Kidney glomerular epithelial cell (primary cell): Measurements from ENCODE around the gene CDH12.
"Not testable (repeated sequence)": the region's sequence is repeated elsewhere in the genome, so short reads cannot be mapped to it uniquely, and the experiment has no call there.

Experiments used
- DNase-seq: peaks from one replicate; lab custom pipeline; 2025; lab: John Stamatoyannopoulos, UW

Gene CDH12

DNA sequence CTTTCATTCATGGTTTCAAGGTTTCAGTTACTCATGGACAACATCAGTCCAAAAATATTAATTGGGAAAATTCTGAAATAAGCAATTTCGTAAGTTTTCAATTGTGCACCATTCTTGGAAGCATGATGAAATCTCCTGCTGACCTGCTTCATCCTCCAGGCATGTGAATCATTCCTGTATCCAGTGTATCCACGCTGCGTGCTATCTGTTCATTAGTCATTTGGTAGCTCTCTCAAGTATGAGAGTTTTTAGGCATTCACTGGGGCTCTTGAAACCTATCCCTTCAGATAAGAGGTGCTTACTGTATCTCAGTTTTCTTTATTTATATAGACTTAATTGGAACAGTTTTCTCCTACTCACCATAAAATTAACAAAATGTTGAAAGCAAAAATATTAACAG, 293.0 kb downstream of the CDH12 start:
- no peak for DNase-seq

DNA sequence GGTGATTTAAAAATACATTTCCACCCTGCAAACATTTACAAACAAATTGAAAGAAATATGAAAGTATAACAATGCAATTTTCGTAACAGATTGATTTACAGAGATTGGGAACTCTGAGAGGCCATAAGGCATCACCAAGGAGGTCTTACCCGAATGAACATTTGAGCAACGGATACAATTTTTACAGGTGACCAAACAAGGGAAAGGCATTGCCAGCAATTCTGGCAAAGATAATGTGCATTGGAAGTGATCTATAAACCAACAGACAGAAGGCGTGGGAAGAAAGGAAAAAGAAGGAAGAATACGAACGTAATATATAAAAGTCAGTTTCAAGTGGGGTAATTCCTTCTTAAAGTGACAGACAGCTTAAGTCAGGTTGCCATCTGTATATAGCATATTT, 295.9 kb downstream of the CDH12 start:
- DNase-seq, result no peak

DNA sequence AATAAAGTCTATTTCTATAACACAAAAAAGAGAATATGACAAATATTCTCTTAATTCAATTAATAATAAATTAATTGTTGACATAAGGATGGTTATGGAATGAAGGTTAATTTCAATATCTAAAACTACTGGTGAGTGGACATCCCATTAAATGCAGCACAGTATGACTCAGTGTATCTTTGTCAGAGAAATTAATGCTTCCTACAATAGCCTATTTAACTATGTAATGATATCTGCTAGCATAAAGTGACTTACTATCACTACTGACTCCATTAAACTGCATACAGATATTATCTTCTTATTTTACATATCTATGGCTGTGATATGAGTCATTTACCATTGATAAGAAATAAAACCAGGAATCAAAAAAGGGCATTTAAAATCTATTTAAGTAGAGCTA, 298.7 kb downstream of the CDH12 start:
- DNase-seq, result no peak

DNA sequence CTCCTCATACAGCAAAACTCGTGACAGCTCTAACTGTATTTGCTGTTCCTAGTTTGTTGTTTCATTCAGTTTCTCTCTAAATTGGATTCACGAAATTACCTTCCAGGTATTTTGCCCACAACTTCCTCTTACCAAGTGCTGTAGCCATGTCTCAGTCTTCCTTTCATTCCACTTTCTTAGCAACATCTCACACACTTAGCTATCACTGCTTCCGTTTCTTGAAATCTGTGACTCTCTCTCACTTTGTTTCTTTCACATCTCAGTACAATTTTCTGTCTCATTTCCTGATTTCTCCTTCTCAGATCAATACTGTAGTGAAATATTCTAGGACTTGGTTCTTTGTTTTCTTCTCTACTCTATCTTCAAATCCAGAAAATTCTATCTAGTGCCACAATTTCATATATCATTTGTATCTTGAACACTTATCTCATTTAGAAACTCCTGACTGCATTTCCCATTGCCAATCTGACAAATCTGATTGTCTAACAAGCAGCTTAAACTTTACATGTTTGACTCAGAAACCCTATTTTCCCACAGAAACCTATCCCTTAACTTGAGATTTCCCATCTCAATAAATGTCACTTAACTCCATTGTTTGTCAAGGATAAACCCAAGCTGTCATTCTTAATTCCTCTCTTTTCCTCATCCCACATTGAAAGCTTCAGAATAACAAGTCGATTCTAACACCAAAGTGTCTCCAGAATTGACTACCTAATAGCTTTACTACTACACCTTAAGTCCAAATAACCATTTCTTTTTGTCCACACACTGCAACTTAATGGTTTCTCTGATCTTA, 303.1 kb downstream of the CDH12 start:
- DNase-seq, result no peak

DNA sequence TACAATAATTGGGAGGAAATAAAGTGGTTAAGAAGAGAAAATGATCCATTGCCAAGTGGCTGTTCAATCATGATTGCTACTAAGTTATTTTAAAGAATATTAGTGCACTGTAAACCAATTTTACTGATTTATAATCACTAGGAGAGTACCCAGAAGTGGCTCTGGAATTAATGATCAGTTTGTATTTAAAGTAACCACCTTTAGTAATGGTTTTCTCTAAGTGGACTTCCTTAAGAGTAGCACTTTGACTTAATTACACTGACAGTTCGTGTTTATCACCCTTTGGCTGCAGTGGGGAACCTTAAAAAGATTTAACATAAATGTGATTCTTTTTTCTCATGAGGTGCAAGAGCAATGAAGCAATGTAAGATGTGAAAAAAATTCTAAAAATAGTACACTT, 310.8 kb downstream of the CDH12 start:
- DNase-seq, result no peak

DNA sequence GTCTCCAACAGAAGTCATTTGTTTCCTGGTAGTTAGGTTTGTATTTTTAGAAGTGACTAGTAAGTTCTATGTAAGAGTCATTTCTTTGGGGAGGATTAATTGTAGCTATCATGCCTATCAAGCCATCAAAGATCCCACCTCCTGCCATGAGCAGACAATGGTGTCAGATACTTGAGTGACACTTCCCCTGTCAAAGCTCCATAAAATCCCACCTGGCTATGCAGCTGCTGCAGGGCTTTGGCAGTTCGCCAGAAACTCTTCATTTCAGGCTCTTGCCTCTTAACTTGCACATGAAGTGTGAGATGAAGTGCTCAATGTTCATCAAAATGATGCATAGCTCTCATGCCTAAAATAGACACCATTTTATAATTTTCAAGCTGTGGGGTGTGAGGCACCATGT, 312.1 kb downstream of the CDH12 start:
- DNase-seq, result no peak

DNA sequence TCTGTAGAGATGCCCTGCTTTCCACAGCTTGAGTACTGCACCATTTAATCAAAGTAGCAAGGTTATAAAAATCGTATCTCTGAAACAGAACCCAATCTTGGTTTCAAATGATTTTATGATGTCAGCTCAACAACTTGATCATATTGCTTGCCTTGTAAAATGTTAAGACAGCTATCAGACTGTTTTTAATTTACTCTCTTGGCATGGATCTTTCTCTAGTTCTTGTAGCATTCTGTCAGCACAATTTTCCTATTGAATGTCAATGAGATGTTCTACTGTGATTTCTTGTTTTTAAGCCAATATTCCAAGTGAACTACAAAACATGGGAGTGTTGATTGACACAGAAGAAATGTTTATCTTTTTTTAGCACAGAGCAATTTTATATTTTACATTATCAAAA, 313.4 kb downstream of the CDH12 start:
- DNase-seq, result no peak

DNA sequence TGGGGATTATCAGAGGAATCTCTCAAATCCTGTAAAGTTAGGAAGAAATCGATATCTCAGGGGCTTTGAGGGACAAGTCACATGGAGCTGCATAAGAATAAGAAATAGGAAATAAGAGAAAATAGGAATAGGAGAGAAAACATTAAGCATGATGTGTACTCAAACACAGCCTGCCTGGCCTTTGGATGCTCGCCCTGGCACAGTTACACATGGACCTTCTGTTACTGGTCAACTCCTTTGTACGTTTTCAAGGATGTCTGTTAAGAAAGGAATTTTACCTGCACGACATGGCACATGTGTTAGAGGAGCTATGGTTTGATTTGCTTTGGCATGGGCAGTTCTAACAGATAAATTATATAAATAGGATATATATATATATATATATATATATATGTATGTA, 321.2 kb downstream of the CDH12 start:
- no peak for DNase-seq

DNA sequence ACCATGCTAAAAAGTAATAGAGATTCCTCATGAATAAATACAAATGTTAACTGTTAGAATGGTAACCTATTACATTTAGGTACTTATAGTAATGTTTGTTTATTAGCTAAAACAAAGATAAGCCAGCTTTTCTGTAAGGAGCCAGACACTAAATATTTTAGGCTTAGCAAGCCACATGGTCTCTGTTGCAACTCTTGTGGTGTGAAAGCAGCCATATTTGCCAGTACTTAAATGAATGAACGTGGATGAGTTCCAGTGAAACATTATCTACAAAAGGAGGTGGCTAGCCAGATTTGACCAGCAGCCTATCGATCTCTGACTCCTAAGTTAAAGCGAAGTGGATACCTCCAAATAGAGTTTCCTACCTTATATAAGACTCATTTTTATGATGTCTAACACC, 331.6 kb downstream of the CDH12 start:
- DNase-seq, result no peak

DNA sequence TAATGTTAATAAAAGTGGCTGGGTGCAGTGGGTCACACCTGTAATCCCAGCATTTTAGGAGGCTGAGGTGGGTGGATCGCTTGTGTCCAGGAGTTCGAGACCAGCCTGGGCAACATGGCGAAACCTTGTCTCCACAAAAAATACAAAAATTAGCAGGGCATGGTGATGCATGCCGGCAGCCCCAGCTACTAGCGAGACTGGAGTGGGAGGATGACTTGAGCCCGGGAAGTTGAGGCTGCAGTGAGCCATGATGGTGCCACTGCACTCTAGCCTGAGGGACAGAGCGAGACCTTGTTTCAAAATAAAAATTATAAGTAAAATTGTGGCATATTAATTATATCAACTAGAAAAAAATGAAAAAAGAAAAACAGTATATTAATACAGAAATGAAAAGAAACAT, 336.6 kb downstream of the CDH12 start:
- not testable (repeated sequence) for DNase-seq

DNA sequence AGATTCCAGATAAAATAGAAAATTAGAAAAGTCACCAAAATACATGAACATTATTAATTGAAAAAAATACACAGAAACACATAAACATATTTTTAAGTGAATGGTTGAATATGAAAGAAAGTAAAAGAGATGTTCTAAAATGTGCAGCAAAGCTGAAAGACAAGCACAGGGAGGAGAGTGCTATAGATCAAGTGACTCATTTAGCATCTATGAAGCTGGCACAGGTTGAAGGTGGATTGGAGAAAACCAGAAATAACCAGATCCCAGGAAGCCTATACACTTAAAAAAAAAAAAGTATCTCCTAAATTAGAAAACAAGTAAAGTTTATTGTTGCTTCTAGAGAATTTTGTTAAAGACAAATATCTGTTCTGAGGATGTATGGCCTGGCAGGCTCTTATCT, 338.9 kb downstream of the CDH12 start:
- no peak for DNase-seq

DNA sequence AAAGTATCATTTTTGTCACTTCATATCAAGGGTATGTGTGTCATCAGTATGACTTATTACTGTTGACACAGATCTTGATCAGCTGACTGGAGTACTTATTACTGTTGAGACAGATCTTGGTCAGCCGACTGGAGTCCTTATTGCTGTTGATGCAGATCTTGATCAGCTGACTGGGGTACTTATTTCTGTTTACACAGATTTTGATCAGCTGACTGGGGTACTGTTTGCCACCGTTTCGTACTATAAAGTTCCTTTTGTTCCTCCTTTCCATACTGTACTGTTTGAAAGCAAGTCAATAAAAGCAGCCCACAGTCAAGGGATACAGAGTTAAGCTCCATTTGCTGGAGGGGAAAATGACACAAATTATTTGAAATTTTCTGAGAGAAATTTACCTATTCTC, 347.3 kb downstream of the CDH12 start:
- no peak for DNase-seq

DNA sequence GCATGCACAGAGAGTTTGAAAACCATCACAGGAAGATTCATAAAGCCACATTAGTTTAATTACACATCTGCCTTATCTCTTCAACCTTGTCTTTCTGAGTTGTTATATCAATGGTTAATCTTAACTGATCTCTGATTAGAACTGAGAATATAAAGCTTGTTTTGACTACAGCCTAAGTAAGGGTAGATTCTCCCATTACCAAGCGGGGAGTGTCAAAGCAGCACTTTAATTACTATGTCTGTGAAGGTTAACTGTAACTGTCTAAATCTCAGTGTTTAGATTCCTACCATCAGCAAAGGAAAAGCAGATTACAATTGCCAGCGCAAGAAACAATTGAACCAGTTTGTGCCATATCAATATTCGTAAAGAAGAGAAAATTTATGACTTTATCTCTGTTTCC, 348.7 kb downstream of the CDH12 start:
- DNase-seq, result no peak

DNA sequence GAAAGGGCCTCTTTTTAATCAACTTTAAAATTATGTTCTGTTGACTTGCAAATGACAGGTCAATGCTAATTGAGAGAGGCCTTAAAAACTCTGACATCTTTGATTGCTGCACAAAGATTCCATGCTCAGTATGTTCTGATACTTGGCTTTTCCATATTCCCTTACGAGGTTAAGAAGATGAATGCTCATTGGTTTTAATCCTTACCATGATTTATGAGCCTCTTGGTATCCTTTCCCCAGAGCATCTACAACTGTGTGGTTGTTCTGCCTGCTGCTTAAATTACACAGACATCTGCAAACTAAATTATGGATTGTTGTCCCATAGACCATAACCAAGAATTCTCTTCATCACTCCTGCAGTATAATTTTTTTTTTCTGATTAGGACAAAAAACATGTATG, 352.6 kb downstream of the CDH12 start:
- DNase-seq, result no peak

DNA sequence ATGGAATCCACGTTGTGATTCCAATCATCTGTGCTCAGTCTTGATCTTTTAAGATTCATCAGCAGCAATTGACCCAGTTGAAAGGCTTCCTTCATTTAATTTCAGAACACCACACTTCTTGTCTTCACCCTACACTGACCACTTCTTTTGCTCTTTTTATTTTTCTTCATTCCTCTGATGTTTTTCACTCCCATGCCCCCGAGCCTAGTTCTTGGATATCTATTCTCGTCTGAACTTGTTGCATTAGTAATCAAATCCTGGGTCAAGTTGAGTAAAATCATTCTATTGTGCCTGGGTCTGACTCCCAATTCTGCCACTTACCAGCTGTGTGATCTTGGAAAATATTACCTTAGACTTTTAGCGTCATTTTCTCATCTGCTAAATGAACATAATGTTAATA, 356.5 kb downstream of the CDH12 start:
- DNase-seq, result no peak

DNA sequence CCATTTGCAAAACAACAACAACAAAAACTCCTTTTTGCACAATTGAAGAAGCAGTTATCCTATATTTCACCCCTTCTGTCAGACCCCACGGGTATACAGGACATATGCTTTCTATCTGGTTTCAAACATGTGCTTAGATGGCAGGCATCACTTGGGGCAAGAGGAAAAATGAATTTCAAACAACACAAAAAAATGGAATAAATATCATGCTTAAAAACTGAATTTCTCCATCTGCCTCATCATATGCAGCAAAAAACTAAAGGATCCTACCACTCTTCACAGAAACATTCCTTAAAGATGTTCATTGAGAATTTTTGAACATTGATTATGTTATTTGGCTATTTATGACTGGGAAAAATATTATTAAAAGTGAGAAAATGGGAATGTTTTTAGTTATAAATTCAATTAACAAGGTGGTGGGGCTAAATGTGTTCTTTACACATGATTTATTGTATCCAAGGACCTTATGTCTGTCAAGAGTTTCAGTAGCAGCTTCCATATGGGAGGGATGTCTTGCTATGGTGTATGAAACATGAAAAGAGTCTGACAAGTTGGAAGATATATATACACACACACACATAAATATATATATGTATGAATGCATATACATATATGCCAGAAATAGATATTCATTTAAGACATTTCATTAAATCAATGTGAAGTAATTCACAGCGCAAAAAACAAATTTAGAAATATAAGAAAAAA, 358.0 kb downstream of the CDH12 start:
- no peak for DNase-seq

DNA sequence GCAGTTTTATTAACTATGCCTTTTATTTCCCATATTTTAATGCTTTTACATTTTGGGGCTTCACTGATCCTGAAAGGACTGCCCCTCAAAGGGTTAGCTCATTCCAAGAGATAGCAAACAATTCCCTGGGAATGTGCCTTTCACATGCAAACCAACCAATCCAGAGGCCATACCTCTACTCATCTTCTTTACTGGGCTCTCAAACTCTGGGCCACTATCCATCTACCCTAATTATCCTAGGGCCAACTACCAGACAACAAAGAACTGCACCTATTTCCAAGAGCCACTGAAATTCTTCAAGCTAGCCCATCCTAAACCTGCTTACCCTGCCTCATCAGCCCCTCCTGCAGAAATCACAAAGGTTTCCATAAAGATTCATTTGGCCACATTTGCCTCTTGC, 364.7 kb downstream of the CDH12 start:
- no peak for DNase-seq

DNA sequence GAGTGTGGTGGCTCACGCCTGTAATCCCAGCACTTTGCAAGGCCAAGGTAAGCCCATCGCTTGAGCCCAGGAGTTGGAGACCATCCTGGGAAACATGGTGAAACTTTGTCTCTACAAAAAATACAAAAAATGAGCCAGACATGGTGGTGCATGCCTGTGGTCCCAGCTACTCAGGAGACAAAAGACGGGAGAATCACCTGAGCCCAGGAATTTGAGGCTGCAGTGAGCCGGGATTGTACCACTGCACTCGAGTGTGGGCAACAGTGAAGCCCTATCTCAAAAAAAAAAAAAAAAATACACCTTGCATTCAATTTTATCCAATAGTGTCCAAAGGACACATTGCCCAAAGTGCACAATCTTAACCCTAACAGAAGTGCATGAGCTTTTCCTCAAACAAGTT, 372.8 kb downstream of the CDH12 start:
- no peak for DNase-seq

DNA sequence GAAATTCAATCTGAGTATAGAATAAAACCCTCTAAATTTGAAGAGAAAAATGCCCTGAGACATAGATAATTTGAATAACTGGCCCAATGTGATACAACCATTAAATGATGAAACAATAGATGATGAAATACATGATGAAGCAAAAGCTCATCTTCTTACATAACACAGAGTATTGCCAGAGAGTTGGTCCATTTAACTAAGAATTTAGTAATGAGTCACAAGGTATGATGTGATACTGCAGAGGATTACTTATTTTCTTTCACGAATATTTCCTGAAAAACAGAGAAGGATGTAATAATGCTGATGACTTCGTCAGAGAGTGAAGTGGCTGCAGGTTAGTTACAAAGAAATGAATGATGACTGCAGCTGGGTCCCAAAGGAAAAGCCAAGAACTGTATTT, 379.3 kb downstream of the CDH12 start:
- DNase-seq, result no peak

DNA sequence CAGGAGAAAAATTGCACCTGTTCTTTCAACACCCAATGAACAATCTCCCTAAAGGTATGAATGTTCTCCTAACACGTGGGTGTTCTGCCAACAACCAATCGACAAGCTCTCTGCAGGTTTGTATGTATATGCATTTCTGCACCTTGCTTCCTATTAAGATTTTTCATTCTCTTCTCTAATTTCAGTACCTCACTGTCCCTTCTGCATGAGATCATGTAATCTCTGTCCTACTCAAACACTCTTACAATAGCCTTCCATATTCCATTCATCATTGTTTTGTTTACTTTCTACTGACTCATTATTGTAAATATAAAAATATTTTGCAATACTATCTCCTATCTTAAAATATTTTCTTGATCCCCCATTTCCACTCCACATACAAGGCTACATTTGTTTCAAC, 382.0 kb downstream of the CDH12 start:
- no peak for DNase-seq

DNA sequence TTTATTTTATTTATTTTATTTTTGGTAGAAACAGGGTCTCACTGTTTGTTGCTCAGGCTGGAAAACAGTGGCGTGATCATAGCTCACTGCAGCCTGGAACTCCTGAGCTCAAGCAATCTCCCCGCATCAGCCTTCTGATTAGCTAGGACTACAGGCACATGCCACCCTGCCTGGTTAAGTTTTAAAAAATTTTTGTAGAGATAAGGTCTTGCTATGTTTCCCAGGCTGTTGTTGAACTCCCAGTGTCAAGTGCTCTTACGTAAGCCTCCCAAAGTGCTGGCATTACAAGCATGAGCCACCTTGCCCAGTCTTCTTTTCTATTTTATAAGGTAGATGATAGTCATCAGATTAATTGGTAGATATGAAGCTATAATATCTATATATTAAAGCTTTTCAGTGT, 382.7 kb downstream of the CDH12 start:
- DNase-seq, result no peak

DNA sequence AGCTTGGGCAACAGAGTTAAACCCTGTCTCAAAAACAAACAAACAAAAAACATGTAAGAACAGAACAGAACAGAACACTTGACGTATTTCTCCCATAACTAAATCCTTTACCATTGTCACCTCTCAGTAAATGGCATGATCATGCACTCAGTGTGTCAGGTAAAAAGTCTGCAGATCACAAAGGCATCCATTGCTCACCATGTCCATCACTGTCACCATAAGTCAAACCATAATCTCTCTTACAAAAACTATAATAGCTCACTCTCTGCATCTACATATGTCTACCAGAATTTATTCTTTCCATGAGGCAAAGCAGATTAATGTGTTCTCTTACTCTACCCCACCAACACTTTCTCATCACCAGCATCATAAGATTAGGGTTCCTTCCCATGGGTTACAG, 387.5 kb downstream of the CDH12 start:
- DNase-seq, result no peak

DNA sequence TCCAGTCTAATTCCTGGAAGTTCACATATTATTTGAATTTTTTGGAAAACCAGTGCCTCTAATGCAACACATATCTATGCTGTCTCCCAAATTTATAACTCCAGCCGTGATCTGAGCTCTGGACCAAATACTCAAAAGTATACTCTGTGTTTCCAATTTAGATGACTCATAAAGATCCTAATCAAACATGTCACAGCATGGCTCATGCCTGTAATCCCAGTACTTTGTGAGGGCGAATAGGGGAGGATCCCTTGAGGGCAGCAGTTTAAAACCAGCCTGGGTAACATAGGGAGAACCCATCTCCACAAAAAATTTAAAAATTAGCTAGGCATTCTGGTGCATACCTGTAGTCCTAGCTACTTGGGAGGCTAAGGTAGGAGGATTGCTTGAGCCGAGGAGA, 388.0 kb downstream of the CDH12 start:
- DNase-seq, result no peak

DNA sequence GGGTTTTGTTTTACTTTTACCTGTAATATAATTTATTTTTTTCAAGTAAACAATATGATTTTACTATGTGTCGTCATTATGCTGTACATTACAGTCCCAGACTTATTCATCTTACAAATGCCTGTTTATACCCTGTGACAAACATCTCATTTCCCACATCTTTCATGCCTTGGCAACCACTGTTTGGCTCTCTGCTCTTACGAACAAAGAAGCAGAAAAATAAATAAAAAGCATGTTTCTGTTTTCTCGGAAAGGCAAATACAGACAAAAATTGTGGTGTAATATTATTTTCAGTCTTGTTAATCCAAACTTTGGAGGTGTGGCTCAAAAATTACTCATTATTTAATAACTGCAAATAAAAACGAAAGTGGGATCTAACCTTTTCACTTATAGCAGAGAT, 393.0 kb downstream of the CDH12 start:
- no peak for DNase-seq
